HCT116 (cell line): ENCODE data around the gene LDLRAD4. TPM values are rescaled to one million over a fixed set of nuclear protein-coding genes. Genes with fewer than 3 reads are reported as not detected.

ENCODE experiments used
- ATAC-seq: fragments of 200-7000 bp; cut with Tn5 transposase; 2 replicates; pipeline ENCODE4 v1.9.1; 2020; ENCODE audit warnings: mild to moderate bottlenecking, moderate library complexity
- BruUV-seq: library from RNA; stranded (reverse); fragments of 400-500 nt; replicated peaks from 2 replicates; lab custom pipeline; 2021; lab: Mats Ljungman, UMichigan
- CTCF ChIA-PET: fragments of 300-600 bp; sonication (Branson Sonifier 250); formaldehyde crosslinking; loops from one replicate; lab custom pipeline; 2021; ENCODE audit warnings: antibody characterized with exemption; lab: Charles Lee
- POLR2A ChIA-PET: fragments of 300-600, 350-600 bp; sonication (Branson Sonifier 250); formaldehyde crosslinking; loops from one replicate; lab custom pipeline; 2021; ENCODE audit warnings: antibody characterized with exemption; lab: Charles Lee
- RAD21 ChIA-PET, 2 experiments: fragments of 300-600 bp; sonication (Branson Sonifier 250); formaldehyde crosslinking; loops; one replicate each; lab custom pipeline; 2023; ENCODE audit warnings: low total read pairs in 2 of 2; ENCODE audit not compliant: uncharacterized antibody in 2 of 2, unreplicated experiment in 2 of 2, low non-redundant PET in 1 of 2; lab: Charles Lee
- DNase-seq: peaks from one replicate; pipeline ENCODE4 v3.0.0-alpha.2; 2010; ENCODE audit warnings: low read depth, low spot score
- H2AFZ ChIP-seq: fragments of 200-600 bp; shearing (Covaris generic), sonication (generic); 2 replicates; pipeline ENCODE4 v1.6.1; 2017; ENCODE audit warnings: low read depth, mixed run types, mixed read lengths, antibody characterized with exemption, low read length; ENCODE audit not compliant: poor library complexity, severe bottlenecking
- H3K27ac ChIP-seq: 2 replicates; pipeline ENCODE4 v1.5.1; 2012; ENCODE audit warnings: low read depth, low read length
- H3K27me3 ChIP-seq: fragments of 200-600 bp; sonication (generic); 2 replicates; pipeline ENCODE4 v1.6.1; 2016; ENCODE audit warnings: mixed run types, low read length, mixed read lengths; ENCODE audit not compliant: insufficient read depth
- H3K36me3 ChIP-seq, 2 experiments: fragments of 200-500 bp in 1 of 2; fragments of 200-600 bp in 1 of 2; sonication (Bioruptor generic) in 1 of 2; sonication (generic) in 1 of 2; 2 replicates each; pipeline versions ENCODE4 v1.5.1 to v1.6.1; 2014 to 2016; ENCODE audit warnings: low read length in 2 of 2, inconsistent platforms in 1 of 2, mixed read lengths in 1 of 2, mixed run types in 1 of 2; ENCODE audit not compliant: insufficient read depth in 2 of 2, control insufficient read depth in 1 of 2
- H3K4me1 ChIP-seq, 2 experiments: fragments of 200-600 bp in 1 of 2; sonication (generic) in 1 of 2; 2 replicates each; pipeline versions ENCODE4 v1.5.1 to v1.6.1; 2012 to 2017; ENCODE audit warnings: low read length in 2 of 2, inconsistent platforms in 1 of 2, mild to moderate bottlenecking in 1 of 2, mixed read lengths in 1 of 2, mixed run types in 1 of 2, moderate library complexity in 1 of 2; ENCODE audit not compliant: insufficient read depth in 2 of 2, control insufficient read depth in 1 of 2
- H3K4me2 ChIP-seq: fragments of 200-600 bp; sonication (generic); 2 replicates; pipeline ENCODE4 v1.6.1; 2017; ENCODE audit warnings: mixed run types, low read length, mixed read lengths
- H3K4me3 ChIP-seq, 2 experiments: fragments of 200-600 bp in 1 of 2; sonication (generic) in 1 of 2; replicated peaks in 1 of 2; 2 replicates each; pipeline ENCODE4 v1.5.1; 2011 to 2016; ENCODE audit warnings: low read length in 2 of 2, control low read depth in 1 of 2, low read depth in 1 of 2, mild to moderate bottlenecking in 1 of 2, mixed read lengths in 1 of 2, mixed run types in 1 of 2
- H3K79me2 ChIP-seq: fragments of 200-600 bp; sonication (generic); 2 replicates; pipeline ENCODE4 v1.6.1; 2017; ENCODE audit warnings: mild to moderate bottlenecking, mixed run types, low read length, moderate library complexity, mixed read lengths; ENCODE audit not compliant: insufficient read depth
- H3K9ac ChIP-seq: fragments of 200-600 bp; sonication (generic); 2 replicates; pipeline ENCODE4 v1.6.1; 2016; ENCODE audit warnings: low read length, mixed read lengths
- H3K9me2 ChIP-seq: fragments of 200-600 bp; sonication (generic), shearing (Covaris generic); 2 replicates; pipeline ENCODE4 v1.6.1; 2017; ENCODE audit warnings: mixed run types, mild to moderate bottlenecking, moderate library complexity; ENCODE audit not compliant: insufficient read depth
- H3K9me3 ChIP-seq, 2 experiments: fragments of 200-500 bp in 1 of 2; fragments of 200-600 bp in 1 of 2; sonication (Bioruptor generic) in 1 of 2; sonication (generic) in 1 of 2; 2 replicates each; pipeline ENCODE4 v1.6.1; 2014 to 2017; ENCODE audit warnings: low read length in 2 of 2, mixed read lengths in 2 of 2, inconsistent platforms in 1 of 2, low read depth in 1 of 2, mild to moderate bottlenecking in 1 of 2, mixed run types in 1 of 2, moderate library complexity in 1 of 2; ENCODE audit not compliant: control insufficient read depth in 1 of 2, insufficient read depth in 1 of 2
- H4K20me1 ChIP-seq: fragments of 200-600 bp; sonication (generic), shearing (Covaris generic); 2 replicates; pipeline ENCODE4 v1.6.1; 2017; ENCODE audit warnings: mixed run types, mild to moderate bottlenecking, moderate library complexity; ENCODE audit not compliant: insufficient read depth
- ATF3 ChIP-seq: IDR thresholded peaks from 2 replicates; pipeline ENCODE4 v1.6.1; 2012
- CBX3 ChIP-seq: IDR thresholded peaks from 2 replicates; pipeline ENCODE4 v1.6.1; 2012; ENCODE audit warnings: low read depth
- CTCF ChIP-seq, 3 experiments: fragments of 200-600 bp in 1 of 3; sonication (generic) in 1 of 3; IDR thresholded peaks in 2 of 3; conservative IDR thresholded peaks in 1 of 3; 2 replicates each; pipeline ENCODE4 v1.5.1; 2012 to 2017; ENCODE audit warnings: low read depth in 2 of 3, low read length in 2 of 3, antibody characterized with exemption in 1 of 3, borderline replicate concordance in 1 of 3, control low read depth in 1 of 3, mild to moderate bottlenecking in 1 of 3, mixed read lengths in 1 of 3, mixed run types in 1 of 3, moderate library complexity in 1 of 3; ENCODE audit not compliant: insufficient read depth in 1 of 3
- EGR1 ChIP-seq: IDR thresholded peaks from 2 replicates; pipeline ENCODE4 v1.6.1; 2012; ENCODE audit warnings: low read depth
- ELF1 ChIP-seq: IDR thresholded peaks from 2 replicates; pipeline ENCODE4 v1.6.1; 2012; ENCODE audit warnings: low read depth, borderline replicate concordance
- EZH2 ChIP-seq: fragments of 200-600 bp; sonication (generic); IDR thresholded peaks from 2 replicates; pipeline ENCODE4 v1.6.1; 2017; ENCODE audit warnings: antibody characterized with exemption, mixed run types
- EZH2phosphoT487 ChIP-seq: fragments of 200-600 bp; IDR thresholded peaks from 2 replicates; pipeline ENCODE4 v1.6.1; 2018; ENCODE audit warnings: antibody characterized with exemption, borderline replicate concordance
- FOSL1 ChIP-seq: IDR thresholded peaks from 2 replicates; pipeline ENCODE4 v1.6.1; 2012; ENCODE audit warnings: low read depth
- MAX ChIP-seq: IDR thresholded peaks from 2 replicates; pipeline ENCODE4 v1.6.1; 2012
- POLR2A ChIP-seq: IDR thresholded peaks from 2 replicates; pipeline ENCODE4 v1.7.0; 2011; ENCODE audit warnings: borderline replicate concordance; ENCODE audit not compliant: insufficient read depth, insufficient read length; ENCODE audit errors: extremely low read depth
- POLR2AphosphoS5 ChIP-seq: IDR thresholded peaks from 2 replicates; pipeline ENCODE4 v1.6.1; 2011; ENCODE audit warnings: mild to moderate bottlenecking, low read depth, low read length, moderate library complexity
- RAD21 ChIP-seq: IDR thresholded peaks from 2 replicates; pipeline ENCODE4 v1.6.1; 2012; ENCODE audit warnings: low read depth, mild to moderate bottlenecking
- SRF ChIP-seq: IDR thresholded peaks from 2 replicates; pipeline ENCODE4 v1.6.1; 2012; ENCODE audit warnings: low read depth
- ZNF274 ChIP-seq: fragments of 200-500 bp; sonication (Bioruptor generic); IDR thresholded peaks from 2 replicates; pipeline ENCODE4 v1.6.1; 2014; ENCODE audit warnings: mild to moderate bottlenecking, low read depth, low read length, inconsistent platforms
- intact Hi-C: fragments of 100-400 bp; cut with micrococcal nuclease; formaldehyde crosslinking; loops from 2 replicates; pipeline ENCODE4 v1.10.0; 2022
- total RNA-seq: library from RNA; stranded (reverse); gene quantifications from one replicate; pipeline ENCODE4 v1.2.1, GENCODE V29; 2021; ENCODE audit not compliant: unreplicated experiment

Gene LDLRAD4
- total RNA-seq, 1 experiment from 2014 or later, result 1.2 TPM

GRCh38 chr18:13514558-13514957, 296.0 kb downstream of the LDLRAD4 start:
- Histone ChIP-seq H3K79me2 (no peaks in the 10 kb centered on the region), H3K4me2 (no peak overlapping the region), H3K36me3 (no peaks in the 10 kb centered on the region), H2AFZ (no peak overlapping the region), H3K27me3 (peaks cover 5% of the 10 kb centered on the region; the same call in 1 of the 2 replicates), H3K4me1 (no peaks in the 10 kb centered on the region), H3K4me3 (no peak overlapping the region), H3K9me2 (no peaks in the 10 kb centered on the region), H3K9ac (no peak overlapping the region), H4K20me1 (no peaks in the 10 kb centered on the region), H3K9me3 (no peaks in the 10 kb centered on the region), H3K27ac (no peak overlapping the region)
- ChIA-PET CTCF (interaction anchor here (0.9 kb wide), 1 partner anchor 17 kb away, joined by 3 read pairs; no protein-coding TSS in a partner anchor), POLR2A (no interaction called here), RAD21 (no interaction called here)
- TF ChIP-seq POLR2AphosphoS5, result no peak
- intact Hi-C loops, result no loop called here
- BruUV-seq, result no TSS peak
- ATAC-seq (no peak), DNase-seq (no peak)

GRCh38 chr18:13516855-13517254, 298.3 kb downstream of the LDLRAD4 start:
- intact Hi-C loops, result no loop called here
- H3K36me3 ChIP-seq, result no peaks in the 10 kb centered on the region
- ATAC-seq (no peak), DNase-seq (no peak)
- ChIA-PET POLR2A (no interaction called here), RAD21 (no interaction called here), CTCF (no interaction called here)
- BruUV-seq, result no TSS peak
- no peaks in the 10 kb centered on the region for H4K20me1 ChIP-seq
- H2AFZ ChIP-seq, result no peak overlapping the region
- H3K4me3 ChIP-seq, result no peak overlapping the region
- TF ChIP-seq EZH2phosphoT487 (no peak), FOSL1 (no peak), CTCF (IDR thresholded peaks at IDR 0.05 in 2 of 3, conservative IDR thresholded peaks at IDR 0.05 in 1 of 3; ENCODE audit: borderline replicate concordance in 1 of 3, insufficient read depth in 1 of 3, low read depth in 2 of 3, low read length in 2 of 3) (no peak), MAX (no peak), ZNF274 (no peak), EZH2 (no peak), POLR2A (no peak), ELF1 (no peak), CBX3 (no peak), POLR2AphosphoS5 (no peak), RAD21 (no peak), ATF3 (no peak), SRF (no peak), EGR1 (no peak)
- H3K9ac ChIP-seq, result no peak overlapping the region
- H3K9me3 ChIP-seq, result no peaks in the 10 kb centered on the region
- no peaks in the 10 kb centered on the region for H3K4me1 ChIP-seq
- peaks cover 7% of the 10 kb centered on the region; the same call in 1 of the 2 replicates for H3K27me3 ChIP-seq
- no peak overlapping the region for H3K27ac ChIP-seq
- H3K4me2 ChIP-seq, result no peak overlapping the region
- H3K79me2 ChIP-seq, result no peaks in the 10 kb centered on the region
- no peaks in the 10 kb centered on the region for H3K9me2 ChIP-seq
